Measurements from ENCODE around the gene PAFAH1B1. TPM values are rescaled to one million over a fixed set of nuclear protein-coding genes. Genes with fewer than 3 reads are reported as not detected.

The PAFAH1B1 gene
- total RNA-seq, 1 donor from 2014 or later: 138 TPM

DNA sequence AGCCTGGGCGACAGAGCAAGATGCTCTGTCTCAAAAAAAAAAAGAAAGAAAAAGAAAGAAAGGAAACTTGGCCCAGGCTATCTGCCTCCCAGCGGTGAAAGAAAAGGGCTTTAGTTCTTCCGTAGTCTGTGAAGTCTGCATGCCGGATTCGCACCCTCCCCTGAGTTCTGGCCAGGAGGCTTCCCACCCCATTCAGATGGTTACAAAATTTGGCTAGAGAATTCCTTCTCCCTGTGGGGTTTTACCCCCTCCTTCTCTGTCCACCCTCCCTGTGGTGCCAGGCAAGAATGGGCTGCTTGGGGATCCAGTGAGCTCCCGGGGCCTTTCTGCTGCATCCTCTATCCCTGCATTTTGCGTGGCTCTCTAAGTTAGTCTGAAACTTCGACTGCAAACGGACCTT lies 37.8 kb downstream of the PAFAH1B1 start:
- H3K27me3 Mint-ChIP-seq: no peaks in the 10 kb centered on the region
- H3K4me1 Mint-ChIP-seq: peaks cover 88% of the 10 kb centered on the region
- no peak overlapping the region for H3K4me3 Mint-ChIP-seq
- TF ChIP-seq, protein P1, sequence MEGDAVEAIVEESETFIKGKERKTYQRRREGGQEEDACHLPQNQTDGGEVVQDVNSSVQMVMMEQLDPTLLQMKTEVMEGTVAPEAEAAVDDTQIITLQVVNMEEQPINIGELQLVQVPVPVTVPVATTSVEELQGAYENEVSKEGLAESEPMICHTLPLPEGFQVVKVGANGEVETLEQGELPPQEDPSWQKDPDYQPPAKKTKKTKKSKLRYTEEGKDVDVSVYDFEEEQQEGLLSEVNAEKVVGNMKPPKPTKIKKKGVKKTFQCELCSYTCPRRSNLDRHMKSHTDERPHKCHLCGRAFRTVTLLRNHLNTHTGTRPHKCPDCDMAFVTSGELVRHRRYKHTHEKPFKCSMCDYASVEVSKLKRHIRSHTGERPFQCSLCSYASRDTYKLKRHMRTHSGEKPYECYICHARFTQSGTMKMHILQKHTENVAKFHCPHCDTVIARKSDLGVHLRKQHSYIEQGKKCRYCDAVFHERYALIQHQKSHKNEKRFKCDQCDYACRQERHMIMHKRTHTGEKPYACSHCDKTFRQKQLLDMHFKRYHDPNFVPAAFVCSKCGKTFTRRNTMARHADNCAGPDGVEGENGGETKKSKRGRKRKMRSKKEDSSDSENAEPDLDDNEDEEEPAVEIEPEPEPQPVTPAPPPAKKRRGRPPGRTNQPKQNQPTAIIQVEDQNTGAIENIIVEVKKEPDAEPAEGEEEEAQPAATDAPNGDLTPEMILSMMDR (IDR thresholded peaks at IDR 0.05): no peak
- ChIA-PET POLR2A (no interaction called here), CTCF (no interaction called here)
- H3K36me3 Mint-ChIP-seq (ENCODE audit: low read depth): peaks cover 46% of the 10 kb centered on the region
- DNase-seq (no peak), ATAC-seq (ENCODE audit: low read depth) (no peak)
- peaks cover 24% of the 10 kb centered on the region for H3K9me3 Mint-ChIP-seq
- H3K27ac Mint-ChIP-seq: peak overlapping the region; percentile 46
- intact Hi-C loops (cut with micrococcal nuclease): no loop called here

DNA sequence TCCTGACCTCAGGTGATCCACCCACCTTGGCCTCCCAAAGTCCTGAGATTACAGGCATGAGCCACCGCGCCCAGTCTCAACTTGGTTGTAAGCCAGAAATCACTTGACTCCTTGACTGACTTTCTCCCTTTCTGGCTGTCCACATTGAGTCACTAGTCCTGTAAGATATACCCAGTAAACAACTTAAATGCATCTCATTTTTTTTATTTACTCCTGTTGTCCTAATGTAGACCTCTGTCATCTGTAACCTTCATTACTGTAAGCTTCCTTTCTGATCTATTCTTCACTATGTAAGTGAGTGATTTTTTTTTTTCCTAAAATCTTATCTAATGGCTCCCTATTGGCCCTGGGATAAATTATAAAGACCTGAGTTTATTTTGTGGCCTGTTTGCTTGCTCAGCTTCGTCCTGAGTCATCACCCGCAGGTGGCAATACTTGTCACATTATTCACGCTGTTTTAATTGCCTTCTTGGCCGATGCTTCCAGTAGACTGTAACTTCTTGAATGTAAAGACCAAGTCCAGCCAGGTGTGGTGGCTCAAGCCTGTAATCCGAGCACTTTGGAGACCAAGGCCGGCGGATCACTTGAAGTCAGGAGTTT lies 41.0 kb downstream of the PAFAH1B1 start:
- no peak overlapping the region for H3K4me3 Mint-ChIP-seq
- intact Hi-C loops (cut with micrococcal nuclease): no loop called here
- peaks cover 7% of the 10 kb centered on the region for H3K9me3 Mint-ChIP-seq
- no peaks in the 10 kb centered on the region for H3K27me3 Mint-ChIP-seq
- ATAC-seq (ENCODE audit: low read depth): no peak
- DNase-seq: no peak
- H3K36me3 Mint-ChIP-seq (ENCODE audit: low read depth): peaks cover 46% of the 10 kb centered on the region
- H3K4me1 Mint-ChIP-seq: peaks cover 66% of the 10 kb centered on the region
- TF ChIP-seq, protein P1 (IDR thresholded peaks at IDR 0.05): no peak
- ChIA-PET POLR2A (no interaction called here), CTCF (no interaction called here)
- no peak overlapping the region for H3K27ac Mint-ChIP-seq

DNA sequence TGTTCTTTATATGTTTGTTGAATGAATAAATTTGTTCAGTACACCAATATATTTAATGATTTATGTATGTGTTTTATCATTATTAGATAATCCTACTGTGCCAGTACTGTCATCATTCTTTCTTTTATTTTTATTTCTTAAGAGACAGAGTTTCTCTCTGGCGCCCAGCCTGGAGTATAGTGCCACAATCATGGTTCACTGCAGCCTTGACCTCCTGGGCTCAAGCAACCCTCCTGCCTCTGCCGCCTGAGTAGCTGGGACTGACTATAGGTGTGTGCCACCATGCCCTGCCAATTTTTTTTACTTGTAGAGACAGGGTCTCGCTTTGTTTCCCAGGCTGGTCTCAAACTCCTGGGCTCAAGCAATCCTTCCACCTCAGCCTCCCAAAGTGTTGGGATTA lies 41.8 kb downstream of the PAFAH1B1 start:
- H3K9me3 Mint-ChIP-seq: peaks cover 3% of the 10 kb centered on the region
- TF ChIP-seq, protein P1 (IDR thresholded peaks at IDR 0.05): no peak
- peaks cover 48% of the 10 kb centered on the region for H3K36me3 Mint-ChIP-seq (ENCODE audit: low read depth)
- intact Hi-C loops (cut with micrococcal nuclease): no loop called here
- CTCF ChIA-PET: no interaction called here
- no peak for ATAC-seq (ENCODE audit: low read depth)
- DNase-seq: no peak
- no peak overlapping the region for H3K27ac Mint-ChIP-seq
- H3K4me1 Mint-ChIP-seq: peaks cover 58% of the 10 kb centered on the region
- POLR2A ChIA-PET: no interaction called here
- no peaks in the 10 kb centered on the region for H3K27me3 Mint-ChIP-seq
- no peak overlapping the region for H3K4me3 Mint-ChIP-seq

DNA sequence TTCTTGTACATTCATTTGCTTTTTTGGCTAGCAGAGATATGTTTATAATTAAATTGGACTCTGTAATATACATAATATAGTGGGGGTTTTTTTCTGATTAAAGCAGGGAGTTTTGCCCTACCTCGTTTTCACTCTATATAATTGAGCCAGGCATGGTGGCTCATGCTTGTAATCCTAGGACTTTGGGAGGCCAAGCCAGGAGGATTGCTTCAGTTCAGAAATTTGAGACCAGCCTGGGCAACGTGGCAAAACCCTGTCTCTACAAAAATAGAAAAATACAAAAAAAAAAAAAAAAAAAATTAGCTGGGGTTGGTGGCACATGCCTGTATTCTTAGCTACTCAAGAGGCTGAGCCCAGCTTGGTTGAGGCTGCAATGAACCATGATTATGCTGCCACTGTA lies 42.2 kb downstream of the PAFAH1B1 start:
- no peak for ATAC-seq (ENCODE audit: low read depth)
- POLR2A ChIA-PET: interaction anchor here (0.6 kb wide), 1 partner anchor 47 kb away, joined by 3 read pairs; no protein-coding TSS in a partner anchor
- no peaks in the 10 kb centered on the region for H3K27me3 Mint-ChIP-seq
- peaks cover under 1% of the 10 kb centered on the region for H3K9me3 Mint-ChIP-seq
- CTCF ChIA-PET: no interaction called here
- TF ChIP-seq, protein P1 (IDR thresholded peaks at IDR 0.05): no peak
- no peak for DNase-seq
- H3K27ac Mint-ChIP-seq: no peak overlapping the region
- H3K36me3 Mint-ChIP-seq (ENCODE audit: low read depth): peaks cover 48% of the 10 kb centered on the region
- intact Hi-C loops (cut with micrococcal nuclease): no loop called here
- peaks cover 54% of the 10 kb centered on the region for H3K4me1 Mint-ChIP-seq
- no peak overlapping the region for H3K4me3 Mint-ChIP-seq

DNA sequence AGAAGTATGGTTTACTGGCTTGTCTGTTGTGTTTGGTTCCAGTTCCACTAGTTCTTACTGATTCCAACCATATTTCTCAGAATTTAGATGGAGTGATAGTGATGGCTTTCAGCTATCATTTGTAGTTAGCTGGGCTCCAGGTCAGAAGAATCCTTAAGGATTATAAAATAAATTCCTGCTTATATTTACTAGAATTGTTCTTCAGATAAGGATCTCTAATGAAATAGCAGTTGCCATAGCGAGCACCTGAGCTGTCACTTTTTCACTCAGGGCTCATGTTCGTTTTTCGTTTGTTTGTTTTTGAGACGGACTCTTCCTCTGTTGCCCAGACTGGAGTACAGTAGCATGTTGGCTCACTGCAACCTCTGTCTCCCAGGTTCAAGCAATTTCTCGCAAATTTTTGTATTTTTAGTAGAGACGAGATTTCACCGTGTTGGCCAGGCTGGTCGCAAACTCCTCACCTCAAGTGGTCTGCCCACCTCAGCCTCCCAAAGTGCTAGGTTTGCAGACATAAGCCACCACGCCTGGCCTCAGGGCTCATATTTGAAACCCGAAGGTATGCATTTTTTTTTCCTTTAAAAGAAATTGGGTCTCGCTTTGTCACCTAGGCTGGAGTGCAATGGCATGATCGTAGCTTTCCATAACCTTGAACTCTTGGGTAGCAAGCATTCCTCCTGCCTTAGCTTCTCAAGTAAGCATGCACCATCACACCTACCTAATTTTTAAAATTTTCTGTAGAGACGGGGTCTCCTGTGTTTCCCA lies 42.9 kb downstream of the PAFAH1B1 start:
- DNase-seq (no peak), ATAC-seq (ENCODE audit: low read depth) (no peak)
- Mint-ChIP-seq H3K27me3 (no peaks in the 10 kb centered on the region), H3K9me3 (no peaks in the 10 kb centered on the region), H3K4me1 (peaks cover 47% of the 10 kb centered on the region), H3K27ac (peak overlapping the region; percentile 18), H3K36me3 (ENCODE audit: low read depth) (peaks cover 54% of the 10 kb centered on the region), H3K4me3 (no peak overlapping the region)
- ChIA-PET CTCF (no interaction called here), POLR2A (interaction anchor here (0.6 kb wide), 1 partner anchor 48 kb away, joined by 3 read pairs; no protein-coding TSS in a partner anchor)
- TF ChIP-seq, protein P1 (IDR thresholded peaks at IDR 0.05): no peak
- intact Hi-C loops (cut with micrococcal nuclease): no loop called here

All from activated B cell treated with CpG ODN at 0.5 μM for 24 hours (primary cell).